Umbilical cord (tissue), 2 donors: ENCODE data around the gene HLA-DPB1. TPM values are rescaled to one million over a fixed set of nuclear protein-coding genes. Genes with fewer than 3 reads are reported as not detected.
A peak's percentile ranks its signal among the peaks of the same experiment; 100 is the strongest.
"Not testable (repeated sequence)": the region's sequence is repeated elsewhere in the genome, so short reads cannot be mapped to it uniquely, and the experiment has no call there.

Source experiments
- DNase-seq: peaks from one replicate; pipeline ENCODE4 v3.0.0-alpha.2; 2015; ENCODE audit warnings: low spot score
- total RNA-seq: library from RNA; depleted of rRNA; stranded (reverse); fragments of >200 nt; gene quantifications from one replicate; pipeline ENCODE4 v1.2.3, GENCODE V29; 2014; ENCODE audit warnings: low replicate concordance; ENCODE audit not compliant: insufficient read depth

HLA-DPB1 gene
- total RNA-seq, 1 donor from 2014 or later = 1.7 TPM

- DNase-seq = not testable (repeated sequence)
These were observed 25.4 kb downstream of the HLA-DPB1 start for GRCh38 chr6:33101121-33101737.

GRCh38 chr6:33103776-33104175 lies 28.0 kb downstream of the HLA-DPB1 start:
- no peak for DNase-seq

GRCh38 chr6:33104887-33105286 lies 29.1 kb downstream of the HLA-DPB1 start:
- no peak for DNase-seq

DNA sequence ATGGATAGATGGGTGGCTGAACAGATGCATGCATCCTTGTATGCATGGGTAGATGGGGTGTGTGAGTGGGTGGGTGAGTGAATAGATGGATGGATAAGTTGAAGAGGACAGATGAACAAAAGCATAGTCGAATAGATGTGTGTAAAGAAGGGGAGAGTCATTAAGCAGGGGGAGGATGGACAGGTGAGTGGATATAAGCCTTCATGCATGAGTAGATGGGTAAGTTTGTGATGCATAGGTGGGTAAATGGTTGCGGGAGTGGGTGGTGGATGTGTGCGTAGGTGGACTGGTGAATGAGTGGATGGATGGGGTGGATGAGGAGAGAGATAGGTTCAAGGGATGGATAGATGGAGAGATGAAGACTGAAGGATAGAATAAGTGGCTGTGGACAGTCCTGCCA lies 29.6 kb downstream of the HLA-DPB1 start:
- DNase-seq = no peak

GRCh38 chr6:33105916-33106871 lies 30.4 kb downstream of the HLA-DPB1 start:
- no peak for DNase-seq

GRCh38 chr6:33107641-33108040 lies 31.9 kb downstream of the HLA-DPB1 start:
- DNase-seq = no peak

- DNase-seq = no peak
These were observed 32.5 kb downstream of the HLA-DPB1 start for GRCh38 chr6:33108307-33108706.

GRCh38 chr6:33112148-33112547 lies 36.4 kb downstream of the HLA-DPB1 start:
- peak; percentile 77 for DNase-seq

DNA sequence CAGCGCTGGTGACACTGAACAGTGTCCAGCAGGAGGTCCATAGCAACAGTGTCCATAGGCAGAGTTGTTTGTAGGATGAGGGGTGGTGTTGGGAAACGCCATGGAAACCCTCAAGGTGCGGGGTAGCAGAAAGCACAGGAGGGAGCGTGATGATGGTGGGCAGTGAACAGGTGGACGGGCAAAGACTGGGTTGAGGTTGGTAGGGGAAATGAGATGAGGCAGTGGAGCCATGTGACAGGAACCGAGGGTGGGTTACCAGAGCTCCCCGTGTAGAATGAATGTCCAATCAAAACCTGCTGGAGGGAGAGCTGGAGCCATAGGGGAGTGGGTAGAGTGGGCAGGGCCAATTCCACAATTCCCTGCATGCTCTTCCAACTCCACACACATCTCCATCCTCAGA lies 38.0 kb downstream of the HLA-DPB1 start:
- DNase-seq = no peak

DNA sequence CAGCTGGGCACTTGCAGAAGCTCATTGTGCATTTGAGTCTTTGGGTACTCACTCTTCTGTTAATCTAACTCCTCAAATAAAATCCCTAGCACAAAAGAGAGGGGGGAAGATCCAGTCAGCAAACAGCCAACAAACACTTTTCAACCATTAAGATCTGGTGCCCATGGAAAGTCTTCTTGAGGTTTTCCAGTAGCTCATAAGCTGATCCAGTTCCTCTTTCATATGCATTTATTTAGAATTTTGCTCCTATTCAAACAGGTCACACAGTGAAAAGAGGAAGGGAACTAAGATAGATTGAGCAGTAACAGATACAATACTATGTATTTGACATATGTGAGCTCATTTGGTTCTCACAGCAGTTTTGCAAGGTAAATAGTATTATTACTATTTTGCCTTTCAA lies 38.6 kb downstream of the HLA-DPB1 start:
- no peak for DNase-seq

DNA sequence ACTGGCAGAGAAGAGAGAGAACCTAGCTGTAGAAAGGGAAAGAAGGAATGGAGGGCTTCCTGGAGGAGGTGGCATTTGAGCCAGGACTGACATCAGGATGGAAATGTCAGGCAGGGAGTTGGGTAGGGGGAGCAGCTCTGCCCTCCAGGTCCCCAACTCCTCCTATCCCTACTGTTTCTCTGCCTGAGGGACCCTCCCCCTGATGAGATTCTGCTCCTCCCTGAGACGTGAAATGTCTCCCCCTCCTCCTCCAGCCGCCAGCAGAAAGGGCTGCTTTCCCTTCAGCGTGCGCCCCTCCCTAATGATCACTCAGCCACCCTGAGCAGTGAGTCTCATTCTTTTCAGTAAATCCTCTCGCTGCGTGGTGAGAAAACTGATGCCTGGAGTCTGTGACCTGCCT lies 40.6 kb downstream of the HLA-DPB1 start:
- DNase-seq = no peak

DNA sequence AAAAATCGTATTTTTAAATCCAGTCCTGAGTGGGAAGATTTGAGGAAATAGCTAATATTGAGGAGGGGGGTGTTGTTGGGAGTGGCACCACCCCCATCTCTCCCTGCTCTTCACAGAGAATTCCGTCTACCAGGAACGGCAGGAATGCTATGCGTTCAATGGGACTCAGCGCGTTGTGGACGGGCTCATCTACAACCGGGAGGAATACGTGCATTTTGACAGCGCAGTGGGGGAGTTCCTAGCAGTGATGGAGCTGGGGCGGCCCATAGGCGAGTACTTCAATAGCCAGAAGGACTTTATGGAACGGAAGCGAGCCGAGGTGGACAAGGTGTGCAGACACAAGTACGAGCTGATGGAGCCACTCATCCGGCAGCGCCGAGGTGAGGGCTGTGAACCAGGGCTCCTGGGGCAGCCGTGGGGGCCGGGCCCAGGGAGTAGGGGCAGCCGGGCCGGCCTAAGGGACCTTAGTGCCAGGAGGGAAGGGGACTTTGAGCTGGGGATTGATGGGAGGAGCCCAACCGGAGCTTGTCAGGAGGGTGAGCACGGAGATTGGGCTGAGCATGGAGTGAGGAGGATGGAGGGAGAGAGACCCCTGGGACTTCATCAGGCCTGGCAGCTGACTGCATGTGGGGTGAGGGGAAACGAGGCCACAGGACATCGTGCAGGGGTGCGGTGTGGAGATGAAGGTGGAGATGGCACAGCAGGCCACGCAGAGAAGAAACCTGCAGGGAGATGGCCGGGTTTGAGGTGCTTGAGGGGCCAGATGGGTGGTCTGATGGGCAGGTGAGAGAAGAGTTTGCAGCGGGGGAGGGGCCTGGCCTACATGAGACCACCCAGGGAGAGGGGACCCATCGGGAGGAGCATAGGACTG lies 41.3 kb downstream of the HLA-DPB1 start:
- DNase-seq = no peak

DNA sequence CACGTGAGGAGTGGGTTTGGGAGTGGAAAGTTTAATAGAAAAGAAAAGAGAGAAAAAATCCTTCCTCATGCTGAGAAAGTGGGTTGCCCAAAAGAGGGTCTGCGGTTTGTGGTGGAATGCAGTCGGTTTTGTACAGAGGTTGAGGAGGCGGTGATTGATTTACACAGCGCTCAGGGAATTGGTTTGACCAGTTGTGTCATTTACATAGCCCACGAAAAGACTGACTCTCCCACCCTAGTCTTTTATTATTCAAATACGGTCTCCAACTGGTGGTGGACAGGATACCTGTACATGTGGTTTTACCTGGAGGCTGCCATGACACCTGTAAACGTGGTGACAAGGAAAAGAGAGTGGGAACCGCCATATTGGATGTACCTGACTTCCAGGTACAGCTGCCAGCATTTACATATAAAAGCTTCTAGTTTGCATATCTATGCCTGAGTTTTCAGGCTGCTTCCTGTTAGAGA lies 42.1 kb downstream of the HLA-DPB1 start:
- no peak for DNase-seq

DNA sequence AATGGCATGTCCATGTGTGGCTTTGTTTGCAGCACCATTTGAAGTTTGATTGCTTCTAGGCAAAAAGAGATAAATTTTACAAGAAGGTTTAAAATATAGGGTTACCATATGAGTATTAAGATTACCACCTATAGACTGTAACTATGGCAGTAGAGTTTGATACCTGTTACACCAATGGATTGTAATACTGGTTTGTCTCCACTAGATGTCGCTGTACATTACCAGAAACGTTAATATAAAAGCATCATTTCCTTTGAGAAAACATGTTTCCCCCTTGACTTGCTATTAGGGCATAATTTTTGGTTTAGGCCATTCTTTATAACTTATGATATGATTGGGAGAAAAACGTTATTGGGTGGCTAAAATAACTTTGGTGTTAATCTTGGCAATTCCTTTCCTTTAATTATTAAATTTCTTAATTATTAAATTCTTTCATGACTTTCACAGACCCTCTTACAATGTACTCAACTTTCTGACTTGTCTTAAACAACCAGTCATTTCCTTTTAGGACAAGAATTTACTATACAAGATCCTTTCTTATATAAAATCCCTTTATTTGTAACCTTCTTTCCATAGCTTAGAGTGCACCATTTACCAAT lies 42.8 kb downstream of the HLA-DPB1 start:
- DNase-seq = peak; percentile 56

DNA sequence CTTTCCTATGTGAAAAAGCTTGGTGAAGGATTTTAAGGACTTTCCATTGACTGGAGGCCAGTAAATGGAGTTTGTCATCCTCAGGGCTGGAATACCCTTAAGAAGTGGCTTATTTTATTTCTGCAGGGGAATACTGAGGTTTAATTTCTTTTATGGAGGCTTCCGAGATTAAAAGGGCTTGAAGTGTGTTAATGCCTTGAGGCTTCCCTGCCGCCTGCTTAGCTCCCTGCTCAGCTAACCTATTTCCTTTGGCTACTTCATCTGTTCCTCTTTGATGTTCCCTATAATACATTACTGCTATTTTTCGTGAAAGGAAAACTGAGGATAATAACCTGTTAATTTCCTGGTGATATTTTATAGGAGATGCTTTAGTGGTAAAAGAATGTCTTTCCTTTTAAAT lies 44.2 kb downstream of the HLA-DPB1 start:
- peak; percentile 20 for DNase-seq

- DNase-seq = no peak
These were observed 47.4 kb downstream of the HLA-DPB1 start for GRCh38 chr6:33123181-33123580.

DNA sequence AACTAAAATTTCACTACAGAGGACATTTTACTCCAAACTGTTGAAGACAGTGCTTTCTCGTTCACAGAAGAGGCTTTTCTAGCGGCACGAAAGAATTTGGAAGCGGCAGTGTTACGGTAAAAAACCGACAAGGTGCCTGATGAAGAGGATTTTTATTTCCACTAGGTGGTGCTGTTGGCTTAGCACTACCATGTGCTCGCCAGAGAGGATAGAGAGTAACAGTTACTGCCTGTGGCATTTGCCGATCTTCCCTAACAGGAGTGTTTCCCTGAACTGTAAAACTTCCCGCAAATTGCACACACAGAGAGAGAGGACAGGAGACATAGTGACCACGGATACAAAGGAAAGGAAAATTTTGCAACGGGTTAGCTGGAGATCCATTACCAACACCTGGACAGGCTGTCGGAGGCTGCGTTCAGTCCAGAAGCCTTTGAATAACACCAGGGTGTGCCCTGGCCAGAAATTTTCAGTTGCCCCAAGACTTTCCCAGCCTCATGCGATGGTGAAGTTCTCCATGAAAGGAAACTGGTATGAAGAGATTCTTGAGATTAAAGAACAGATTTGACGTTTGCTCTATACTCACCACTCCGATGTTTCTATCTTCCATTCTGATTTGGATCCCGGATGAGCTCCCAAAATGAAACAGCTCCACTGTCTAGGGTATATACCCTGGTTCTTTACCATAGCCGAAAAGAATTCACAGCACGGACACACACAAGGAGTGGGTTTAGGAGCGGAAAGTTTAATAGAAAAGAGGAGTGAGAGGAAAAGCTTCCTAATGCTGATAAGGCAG lies 48.1 kb downstream of the HLA-DPB1 start:
- DNase-seq = no peak

GRCh38 chr6:33124525-33124901 lies 48.7 kb downstream of the HLA-DPB1 start:
- no peak for DNase-seq

- DNase-seq = no peak
These were observed 49.2 kb downstream of the HLA-DPB1 start for GRCh38 chr6:33124947-33125346.

DNA sequence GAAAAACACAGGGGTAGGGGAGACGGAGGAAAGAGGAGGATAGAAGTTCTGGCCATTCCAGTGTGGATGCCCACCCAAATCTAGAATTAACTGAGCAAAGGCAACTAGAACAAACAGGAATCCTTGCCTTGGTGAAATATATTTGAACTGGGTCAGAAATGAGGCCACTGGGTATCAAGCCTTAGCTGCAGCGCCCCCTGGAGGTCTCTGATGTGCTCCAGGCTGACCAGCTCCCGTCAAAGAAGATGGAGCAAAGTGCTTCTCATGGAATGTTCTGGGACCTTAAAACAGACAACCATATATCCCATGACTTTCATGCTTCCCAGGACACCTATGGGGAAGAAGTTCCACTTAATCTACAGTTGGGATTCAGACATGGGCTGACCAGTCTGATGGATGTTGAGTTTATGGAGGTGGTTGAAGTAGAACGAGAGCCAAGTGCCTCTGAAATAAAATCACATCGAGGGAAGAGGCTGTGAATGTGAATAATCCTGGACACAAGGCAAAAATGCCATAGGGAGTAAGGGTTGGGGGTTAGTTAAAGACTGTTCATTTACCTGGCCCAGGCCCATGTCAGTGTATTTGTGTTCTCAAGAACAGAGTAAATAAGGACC lies 50.4 kb downstream of the HLA-DPB1 start:
- peak; percentile 9 for DNase-seq
